HUES48 (cell line): ENCODE measurements around the gene BAHCC1.
A peak's percentile ranks its signal among the peaks of the same experiment; 100 is the strongest.

Source experiments
- H3K27ac ChIP-seq: one replicate; pipeline ENCODE4 v1.7.0; 2013; ENCODE audit warnings: low read depth, low read length, inconsistent platforms
- H3K27me3 ChIP-seq: 2 replicates; pipeline ENCODE4 v1.6.1; 2013; ENCODE audit warnings: mild to moderate bottlenecking, low read length; ENCODE audit not compliant: control insufficient read depth, insufficient read depth
- H3K36me3 ChIP-seq: 2 replicates; pipeline ENCODE4 v1.6.1; 2013; ENCODE audit warnings: low read length; ENCODE audit not compliant: control insufficient read depth, insufficient read depth
- H3K4me1 ChIP-seq: 2 replicates; pipeline ENCODE4 v1.6.1; 2013; ENCODE audit warnings: mild to moderate bottlenecking, low read length; ENCODE audit not compliant: control insufficient read depth, insufficient read depth
- H3K4me3 ChIP-seq: 2 replicates; pipeline ENCODE4 v1.5.1; 2013; ENCODE audit warnings: mild to moderate bottlenecking, low read depth, low read length
- H3K9ac ChIP-seq: 2 replicates; pipeline ENCODE4 v1.6.1; 2013; ENCODE audit warnings: mild to moderate bottlenecking, low read depth, low read length, moderate library complexity
- H3K9me3 ChIP-seq: 2 replicates; pipeline ENCODE4 v1.6.1; 2013; ENCODE audit warnings: low read length; ENCODE audit not compliant: control insufficient read depth, insufficient read depth

BAHCC1 gene

DNA sequence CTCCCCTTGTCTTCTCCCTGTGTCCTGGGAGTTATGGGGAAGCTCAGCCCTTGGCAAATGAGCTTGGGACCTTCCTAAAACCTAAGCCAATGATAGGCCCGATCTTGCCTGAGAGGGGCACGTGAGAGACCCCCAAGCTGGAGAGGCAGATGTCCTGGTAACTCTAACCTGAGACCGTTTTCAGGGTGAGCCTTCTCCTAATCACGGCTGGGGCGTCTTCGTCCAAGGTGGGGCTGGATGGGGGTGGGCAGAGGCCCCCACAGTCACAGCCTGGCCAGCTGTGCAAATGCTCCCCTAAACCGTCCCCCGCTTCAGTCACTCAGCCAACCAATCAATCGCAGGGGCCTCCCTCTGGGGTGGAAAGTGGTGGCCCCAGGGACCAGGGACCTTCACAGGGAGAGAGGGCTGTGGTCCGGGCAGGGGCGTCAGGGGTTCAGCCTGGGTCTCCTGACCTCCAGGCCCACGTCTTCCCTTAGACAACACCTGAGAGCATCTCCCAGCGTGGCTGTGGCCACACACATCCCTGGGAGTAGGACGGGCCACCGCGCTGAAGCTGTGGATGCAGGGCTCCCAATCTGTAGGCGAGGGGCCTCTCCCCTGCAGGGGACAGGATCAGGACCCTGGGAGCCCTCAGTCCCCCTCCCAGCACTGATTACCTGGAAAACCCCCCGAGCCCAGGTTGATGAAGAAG is 86.7 kb downstream of the BAHCC1 start:
- H3K27me3 ChIP-seq: peaks cover 46% of the 10 kb centered on the region
- H3K9ac ChIP-seq: no peak overlapping the region

DNA sequence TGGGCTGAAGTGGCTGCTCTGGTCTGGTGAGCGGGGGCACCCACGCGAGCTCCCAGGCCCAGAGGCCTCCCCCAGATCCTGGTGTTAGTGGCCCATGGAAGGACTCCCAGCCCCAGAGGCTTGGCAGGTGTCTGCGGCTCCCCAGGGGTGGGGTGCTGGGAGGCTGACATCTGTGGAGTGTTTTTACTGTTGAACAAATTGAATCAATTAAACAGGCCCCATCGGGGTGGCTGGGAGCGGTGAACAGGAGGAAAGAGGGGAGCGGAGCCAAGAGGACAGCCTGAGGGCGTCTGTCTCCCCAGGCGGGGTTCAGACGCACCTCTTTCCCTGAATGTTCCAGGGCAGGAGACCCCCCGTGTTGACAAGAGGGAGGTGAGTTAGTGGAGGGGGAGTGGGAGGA is 87.4 kb downstream of the BAHCC1 start:
- peaks cover 3% of the 10 kb centered on the region; the same call in 1 of the 2 replicates for H3K4me1 ChIP-seq
- H3K27me3 ChIP-seq: peaks cover 52% of the 10 kb centered on the region
- no peak overlapping the region for H3K27ac ChIP-seq
- no peak overlapping the region for H3K4me3 ChIP-seq
- H3K9ac ChIP-seq: no peak overlapping the region
- H3K36me3 ChIP-seq: no peaks in the 10 kb centered on the region
- H3K9me3 ChIP-seq: no peaks in the 10 kb centered on the region

More for the DNA sequence above, 86.7 kb downstream of the BAHCC1 start:
- H3K9me3 ChIP-seq: no peaks in the 10 kb centered on the region
- peak overlapping the region; percentile 53; the same call in 1 of the 2 replicates for H3K4me3 ChIP-seq
- H3K27ac ChIP-seq: no peak overlapping the region
- H3K36me3 ChIP-seq: no peaks in the 10 kb centered on the region
- H3K4me1 ChIP-seq: peaks cover 3% of the 10 kb centered on the region; the same call in 1 of the 2 replicates

DNA sequence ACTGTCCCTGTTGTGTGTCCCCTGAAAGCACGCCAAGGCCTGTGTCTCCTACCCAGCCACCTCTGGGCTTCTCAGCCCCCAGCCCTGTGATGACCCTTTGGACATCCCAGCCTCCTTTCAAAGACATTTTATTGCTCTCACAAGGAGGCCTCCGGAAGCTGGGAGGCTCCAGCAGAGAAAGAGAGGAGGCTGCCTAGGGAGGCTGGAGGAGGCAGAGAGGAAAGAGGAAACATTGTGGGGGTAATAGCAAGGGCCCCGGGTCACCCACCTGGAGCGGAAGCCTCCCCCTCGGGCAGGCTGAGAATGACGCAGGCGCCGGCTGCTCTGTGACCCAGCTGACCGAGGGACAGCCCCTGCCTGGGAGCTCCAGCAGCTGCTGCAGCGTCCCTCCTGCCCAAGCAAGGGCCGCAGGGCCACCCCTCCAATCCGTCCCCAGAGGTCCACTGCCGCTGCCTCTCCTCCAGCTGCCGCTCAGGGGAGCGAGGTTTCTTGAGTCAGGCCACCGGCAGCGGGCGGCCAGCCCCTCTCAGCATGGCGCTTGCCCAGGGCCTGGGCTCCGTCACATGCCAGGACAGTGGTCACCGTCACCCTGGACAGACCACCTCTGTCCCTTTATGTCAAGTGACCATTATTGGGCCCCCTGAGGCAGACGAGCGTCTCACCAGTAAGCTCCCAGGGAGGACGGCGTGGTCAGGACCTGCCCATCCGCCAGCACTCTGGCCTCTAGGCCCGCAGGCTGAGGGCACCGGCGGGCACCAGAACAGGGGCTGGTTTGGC is 88.0 kb downstream of the BAHCC1 start:
- peaks cover 3% of the 10 kb centered on the region; the same call in 1 of the 2 replicates for H3K4me1 ChIP-seq
- peak overlapping the region; percentile 61; the same call in 1 of the 2 replicates for H3K4me3 ChIP-seq
- H3K9me3 ChIP-seq: no peaks in the 10 kb centered on the region
- H3K36me3 ChIP-seq: no peaks in the 10 kb centered on the region
- H3K27me3 ChIP-seq: peaks cover 53% of the 10 kb centered on the region
- no peak overlapping the region for H3K27ac ChIP-seq
- no peak overlapping the region for H3K9ac ChIP-seq

DNA sequence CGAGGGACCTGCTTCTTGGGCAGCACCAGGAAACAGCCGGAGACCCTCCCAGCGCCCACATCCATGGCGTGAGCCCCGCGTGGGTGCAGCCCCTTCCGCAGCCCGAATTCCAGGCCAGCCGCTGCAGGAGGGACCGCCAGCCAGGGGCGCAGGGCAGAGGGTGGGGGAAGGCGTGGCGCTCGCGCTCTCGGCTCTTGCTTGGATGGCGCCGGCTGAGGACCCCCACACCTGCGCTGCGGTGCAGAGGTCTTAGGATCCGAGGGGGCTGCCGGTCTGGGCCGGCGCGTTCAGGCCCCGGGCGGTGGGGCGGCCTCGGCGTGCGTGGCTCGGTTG is 88.6 kb downstream of the BAHCC1 start:
- Histone ChIP-seq H3K4me1 (peaks cover 3% of the 10 kb centered on the region; the same call in 1 of the 2 replicates), H3K4me3 (peak overlapping the region; percentile 61), H3K27me3 (peaks cover 53% of the 10 kb centered on the region), H3K27ac (no peak overlapping the region), H3K9me3 (no peaks in the 10 kb centered on the region), H3K9ac (no peak overlapping the region), H3K36me3 (no peaks in the 10 kb centered on the region)

DNA sequence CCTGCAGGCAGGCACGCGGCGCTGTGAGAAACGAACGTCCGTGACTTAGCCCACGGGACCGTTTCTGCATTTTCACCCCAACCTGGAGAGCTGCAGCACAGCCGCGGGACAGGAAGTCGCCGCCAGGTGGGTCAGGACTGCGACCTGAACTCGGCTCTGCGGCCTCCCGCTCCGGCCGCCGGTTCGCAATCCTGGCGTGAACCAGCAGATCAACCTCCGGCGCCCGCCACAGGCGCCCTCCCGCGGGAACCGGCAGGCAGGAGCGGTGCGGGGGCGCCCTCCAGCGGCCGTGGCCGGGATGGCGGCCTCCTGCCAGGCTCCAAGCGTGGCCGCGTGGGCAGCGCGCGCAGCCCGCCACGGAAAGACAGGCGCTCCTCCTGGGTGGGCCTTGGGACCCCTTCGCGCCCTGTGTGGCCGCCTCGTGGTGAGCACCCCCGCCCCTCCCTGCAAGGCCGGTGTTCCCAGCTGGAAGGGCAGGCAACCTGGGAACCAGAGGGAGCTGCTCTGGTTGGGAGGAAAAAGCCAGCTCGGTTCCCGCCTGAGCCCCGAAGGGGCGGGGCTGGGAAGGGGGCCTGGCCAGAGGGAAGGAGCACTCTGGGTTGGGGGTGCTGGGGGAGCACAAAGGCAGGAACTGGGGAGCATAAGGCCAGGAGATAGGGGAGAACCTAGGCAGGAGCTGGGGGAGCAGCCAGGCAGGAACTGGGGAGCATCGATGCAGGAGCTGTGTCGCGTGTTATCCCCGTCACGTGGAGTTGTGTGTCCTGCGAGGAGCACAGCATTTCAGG is 89.1 kb downstream of the BAHCC1 start:
- Histone ChIP-seq H3K27ac (no peak overlapping the region), H3K9ac (no peak overlapping the region), H3K4me3 (peak overlapping the region; percentile 61), H3K9me3 (no peaks in the 10 kb centered on the region), H3K4me1 (peaks cover 8% of the 10 kb centered on the region; the same call in 1 of the 2 replicates), H3K36me3 (no peaks in the 10 kb centered on the region), H3K27me3 (peaks cover 53% of the 10 kb centered on the region)

DNA sequence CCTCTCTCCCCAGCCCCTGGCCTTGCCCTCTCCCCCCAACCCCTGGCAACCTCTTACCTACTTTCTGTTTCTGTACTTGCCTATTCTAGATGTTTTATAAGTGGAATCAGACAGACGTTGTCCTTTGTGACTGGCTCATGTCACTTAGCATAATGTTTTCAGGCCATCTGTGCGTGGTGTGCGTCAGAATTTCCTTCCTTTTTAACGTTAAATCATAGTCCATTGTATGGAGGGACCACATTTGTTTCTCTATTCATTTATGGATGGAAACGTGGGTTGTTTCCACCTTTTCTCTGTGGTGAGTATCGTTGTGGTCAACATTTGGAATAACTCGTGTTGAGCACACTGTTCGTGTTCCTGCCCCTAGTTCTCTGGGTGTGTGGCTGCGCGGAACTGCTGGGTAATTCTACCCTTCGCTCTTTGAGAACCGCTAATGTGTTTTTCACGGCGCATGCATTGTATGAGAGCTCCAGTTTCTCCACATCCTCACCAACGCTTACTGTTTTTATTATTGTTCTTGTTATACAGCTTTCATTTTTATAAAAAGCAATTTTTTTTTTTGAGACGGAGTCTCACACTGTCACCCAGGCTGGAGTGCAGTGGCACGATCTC is 91.0 kb downstream of the BAHCC1 start:
- H3K4me3 ChIP-seq: no peak overlapping the region
- no peak overlapping the region for H3K9ac ChIP-seq
- peaks cover 41% of the 10 kb centered on the region for H3K27me3 ChIP-seq
- H3K9me3 ChIP-seq: no peaks in the 10 kb centered on the region
- H3K27ac ChIP-seq: no peak overlapping the region
- H3K36me3 ChIP-seq: no peaks in the 10 kb centered on the region
- peaks cover 20% of the 10 kb centered on the region for H3K4me1 ChIP-seq

DNA sequence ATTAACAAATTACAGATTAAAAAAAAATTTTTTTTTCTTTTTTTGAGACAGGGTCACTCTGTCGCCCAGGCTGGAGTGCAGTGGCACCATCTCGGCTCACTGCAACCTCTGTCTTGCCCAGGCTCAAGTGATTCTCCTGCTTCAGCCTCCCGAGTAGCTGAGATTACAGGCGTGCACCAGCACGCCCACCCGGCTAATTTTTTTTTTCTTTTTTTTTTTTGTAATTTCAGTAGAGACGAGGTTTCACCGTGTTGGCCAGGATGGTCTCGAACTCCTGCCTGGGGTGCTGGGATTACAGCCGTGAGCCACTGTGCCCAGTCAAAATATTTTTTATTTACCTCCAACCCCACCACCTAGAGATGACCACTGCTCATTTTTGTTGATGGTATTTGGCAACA is 91.8 kb downstream of the BAHCC1 start:
- no peaks in the 10 kb centered on the region for H3K36me3 ChIP-seq
- H3K4me3 ChIP-seq: no peak overlapping the region
- H3K9me3 ChIP-seq: no peaks in the 10 kb centered on the region
- no peak overlapping the region for H3K27ac ChIP-seq
- no peak overlapping the region for H3K9ac ChIP-seq
- peaks cover 35% of the 10 kb centered on the region for H3K27me3 ChIP-seq
- peaks cover 20% of the 10 kb centered on the region for H3K4me1 ChIP-seq

DNA sequence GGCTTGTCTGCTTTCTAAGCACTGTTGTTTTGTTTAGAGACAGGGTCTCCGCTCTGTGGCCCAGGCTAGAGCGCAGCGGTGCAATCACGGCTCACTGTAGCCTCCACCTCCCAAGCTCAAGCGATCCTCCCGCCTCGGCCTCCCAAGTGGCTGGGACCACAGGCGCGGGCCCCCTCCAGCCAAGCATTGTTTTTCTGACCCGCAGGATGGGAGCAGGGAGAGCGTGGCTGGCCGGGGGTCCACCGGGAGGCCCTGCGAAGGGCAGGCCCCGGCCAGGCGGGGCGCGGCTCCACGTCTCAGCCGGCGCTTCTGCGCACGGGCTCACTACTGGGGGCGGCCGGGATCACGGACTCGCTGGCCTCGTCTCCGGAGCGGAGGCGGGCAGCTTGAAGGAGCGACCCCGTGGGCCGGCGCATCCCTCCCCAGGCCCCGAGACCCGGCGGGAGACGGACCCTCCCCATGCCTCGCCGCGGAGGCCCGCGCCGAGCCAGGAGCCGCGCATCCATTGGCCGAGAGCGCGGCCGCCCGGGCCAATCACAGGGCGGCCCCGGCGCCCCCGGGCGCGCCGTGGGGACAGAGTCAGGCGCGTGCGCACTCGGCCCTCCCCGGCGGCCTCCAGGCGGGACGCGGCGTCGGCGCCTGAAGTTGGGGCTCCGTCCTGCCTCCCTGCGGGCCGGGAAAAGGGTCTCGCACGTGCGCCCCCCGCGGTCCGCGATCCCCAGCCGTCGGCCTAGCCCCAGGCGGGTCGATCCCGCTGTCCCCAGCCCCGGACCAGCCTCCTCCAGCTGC is 92.4 kb downstream of the BAHCC1 start:
- H3K4me1 ChIP-seq: peaks cover 20% of the 10 kb centered on the region

DNA sequence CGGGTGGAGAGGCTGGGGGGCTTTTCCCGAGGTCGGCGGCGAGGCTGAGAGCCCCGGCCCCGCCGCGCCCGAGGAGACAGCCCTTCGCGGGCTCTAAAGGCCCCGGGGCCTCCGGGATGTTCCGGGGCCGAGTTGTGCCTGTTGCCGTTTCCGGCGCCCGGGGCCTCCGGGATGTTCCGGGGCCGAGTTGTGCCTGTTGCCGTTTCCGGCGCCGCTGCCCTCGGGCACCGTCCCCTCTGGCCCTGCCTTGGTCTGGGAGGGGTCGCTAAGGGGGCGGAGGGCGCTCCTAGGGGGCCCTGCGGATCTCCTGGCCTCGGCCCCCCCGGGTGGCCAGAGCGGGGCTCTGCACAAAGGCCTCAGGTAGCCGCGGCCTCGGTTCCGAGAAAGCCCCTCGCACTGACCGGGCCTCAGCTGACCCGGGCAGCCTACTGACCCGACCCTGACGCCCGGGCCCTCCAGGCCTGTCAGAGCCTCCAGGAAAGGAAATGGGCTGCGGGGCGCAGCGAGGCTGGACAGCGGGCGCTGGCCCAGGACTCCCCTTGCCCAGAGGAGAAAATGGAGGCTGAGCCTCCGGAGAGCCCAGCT is 93.1 kb downstream of the BAHCC1 start:
- H3K4me3 ChIP-seq: peak overlapping the region; percentile 52; the same call in 1 of the 2 replicates
- H3K4me1 ChIP-seq: peaks cover 20% of the 10 kb centered on the region
- no peaks in the 10 kb centered on the region for H3K36me3 ChIP-seq
- peaks cover 22% of the 10 kb centered on the region for H3K27me3 ChIP-seq
- no peaks in the 10 kb centered on the region for H3K9me3 ChIP-seq
- H3K9ac ChIP-seq: no peak overlapping the region
- H3K27ac ChIP-seq: no peak overlapping the region

More for the DNA sequence above, 92.4 kb downstream of the BAHCC1 start:
- Histone ChIP-seq H3K9ac (no peak overlapping the region), H3K36me3 (no peaks in the 10 kb centered on the region), H3K27ac (no peak overlapping the region), H3K4me3 (peak overlapping the region; percentile 52; the same call in 1 of the 2 replicates), H3K9me3 (no peaks in the 10 kb centered on the region), H3K27me3 (peaks cover 29% of the 10 kb centered on the region)
